MM.1S (cell line): Measurements from ENCODE around the gene HOXB3.

ENCODE experiments used
- CTCF ChIP-seq: fragments of 300-600 bp; sonication (generic); IDR thresholded peaks from 2 replicates; pipeline ENCODE4 v1.5.1; 2016; ENCODE audit warnings: antibody characterized with exemption, low read length, mixed read lengths
- EZH2phosphoT487 ChIP-seq: fragments of 300-600 bp; sonication (generic); IDR thresholded peaks from 2 replicates; pipeline ENCODE4 v1.6.1; 2018; ENCODE audit warnings: antibody characterized with exemption, low read length

DNA sequence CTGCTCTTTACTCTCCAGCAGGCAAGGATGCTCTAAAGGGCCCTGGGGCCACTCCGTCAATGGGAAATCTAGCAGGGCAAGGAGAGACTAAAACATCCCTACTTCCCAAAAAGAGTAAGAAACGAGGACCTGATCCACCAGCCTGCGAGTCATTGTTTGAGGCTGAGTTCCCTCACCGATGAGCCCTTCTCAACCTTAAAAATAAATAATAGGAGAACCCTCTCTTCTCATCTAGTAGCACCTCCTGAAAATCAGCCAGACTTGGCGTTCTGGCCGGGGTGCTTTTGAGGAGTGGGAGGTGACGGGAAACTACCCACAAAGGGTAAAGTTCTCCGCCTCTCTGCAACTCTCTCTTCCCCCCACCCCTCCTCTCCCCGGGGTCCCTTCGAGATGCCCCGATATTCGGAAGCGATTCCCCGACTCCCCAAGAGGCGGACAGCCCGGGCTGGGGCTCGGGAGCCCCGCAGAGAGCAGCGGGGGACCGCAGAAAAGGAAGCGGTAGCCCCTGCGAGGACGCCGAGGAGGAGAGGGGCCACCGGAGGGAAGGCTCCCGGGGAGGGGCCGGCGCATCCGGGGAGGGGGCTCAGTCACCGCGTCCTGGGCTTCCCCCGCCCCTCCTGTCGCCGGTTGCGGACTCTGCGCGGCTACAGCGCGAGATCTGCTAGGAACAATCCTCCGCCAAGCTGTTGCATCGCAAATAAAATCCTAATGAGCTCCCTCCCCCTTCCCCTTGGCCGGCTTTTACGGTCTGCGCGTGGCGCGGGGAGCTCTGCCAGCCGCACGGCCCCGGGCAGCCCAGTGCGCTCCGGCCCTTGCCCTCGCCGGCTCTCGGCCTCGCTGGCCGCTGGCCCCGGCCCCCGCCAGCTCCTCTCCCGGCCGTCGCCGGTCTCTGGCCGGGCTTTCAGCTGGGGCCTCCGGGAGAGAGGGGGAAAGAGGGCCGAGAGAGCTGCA, 34.8 kb upstream of the HOXB3 start:
- TF ChIP-seq CTCF (no peak), EZH2phosphoT487 (no peak)
